Stimulated activated CD4-positive, alpha-beta T cell treated with anti-CD3 and anti-CD28 coated beads, TNF-alpha, amount 100 ng/mL, for 1 hour (primary cell): ENCODE data around the gene DEFB116.
"Not testable (repeated sequence)": the region's sequence is repeated elsewhere in the genome, so short reads cannot be mapped to it uniquely, and the experiment has no call there.

Source experiments
- DNase-seq, 3 donors: peaks; one replicate each; pipeline ENCODE4 v3.0.0-alpha.2; 2020; ENCODE audit warnings: low read depth in 3 of 3, low spot score in 1 of 3

DEFB116 gene

GRCh38 chr20:31308535-31309162 lies at the start of gene DEFB116:
DEFB116 (minus strand) TSS chr20:31308585; CDS start chr20:31308585, 0 bp downstream.
- no peak for DNase-seq

GRCh38 chr20:31355981-31356380 lies 47.6 kb upstream of the DEFB116 start:
- no peak for DNase-seq

- DNase-seq, result no peak
Observed at GRCh38 chr20:31341470-31341869, 33.1 kb upstream of the DEFB116 start.

- DNase-seq, result no peak
Observed at GRCh38 chr20:31330893-31331292, 22.5 kb upstream of the DEFB116 start.

- DNase-seq, result no peak
Observed at GRCh38 chr20:31322504-31322903, 14.1 kb upstream of the DEFB116 start.

GRCh38 chr20:31284964-31285363 lies 23.4 kb downstream of the DEFB116 start:
- not testable (repeated sequence) for DNase-seq

- no peak for DNase-seq
Observed at GRCh38 chr20:31278178-31278577, 30.2 kb downstream of the DEFB116 start.

- no peak for DNase-seq
Observed at GRCh38 chr20:31274441-31274840, 33.9 kb downstream of the DEFB116 start.

- no peak for DNase-seq
Observed at GRCh38 chr20:31260326-31260932, 48.0 kb downstream of the DEFB116 start.

GRCh38 chr20:31257364-31257763 lies 51.0 kb downstream of the DEFB116 start, which contains the start of gene DEFB115:
DEFB115 (plus strand) TSS chr20:31257664; CDS start chr20:31257664, 0 bp downstream.
- no peak for DNase-seq

GRCh38 chr20:31256959-31257358 lies 51.4 kb downstream of the DEFB116 start:
- DNase-seq, result no peak
